Urothelium cell line (cell line): ENCODE results near the gene GTF2H3.
"Not testable (repeated sequence)": the region's sequence is repeated elsewhere in the genome, so short reads cannot be mapped to it uniquely, and the experiment has no call there.

Experiments used
- DNase-seq: peaks from one replicate; pipeline ENCODE4 v3.0.0; 2011; ENCODE audit warnings: low spot score, mixed read lengths
- FAIRE-seq: peaks from 2 replicates; lab custom pipeline; 2011; peaks lifted over from hg19 to GRCh38; lab: Jason Lieb, UNC

GTF2H3 gene

GRCh38 chr12:123633379-123634141 is at the start of gene GTF2H3, which contains the start of gene EIF2B1:
Gene GTF2H3, plus strand, starts transcription at chr12:123633829. Its CDS starts 31 bp downstream, at chr12:123633860.
Gene EIF2B1, minus strand, starts transcription at chr12:123633686. Its CDS starts 129 bp downstream, at chr12:123633557.
- FAIRE-seq, result peak; percentile 83
- peak; percentile 99 for DNase-seq

- FAIRE-seq, result no peak
- no peak for DNase-seq
Observed at GRCh38 chr12:123591702-123592481, 41.7 kb upstream of the GTF2H3 start.

- FAIRE-seq (no peak), DNase-seq (no peak)
Observed at GRCh38 chr12:123595729-123596128, 37.9 kb upstream of the GTF2H3 start.

GRCh38 chr12:123597100-123597499 is 36.5 kb upstream of the GTF2H3 start:
- DNase-seq (no peak), FAIRE-seq (no peak)

- no peak for DNase-seq
- no peak for FAIRE-seq
Observed at GRCh38 chr12:123598522-123598921, 35.1 kb upstream of the GTF2H3 start.

- FAIRE-seq (no peak), DNase-seq (no peak)
Observed at GRCh38 chr12:123599310-123599709, 34.3 kb upstream of the GTF2H3 start.

GRCh38 chr12:123599721-123600120 is 33.9 kb upstream of the GTF2H3 start:
- DNase-seq (no peak), FAIRE-seq (no peak)

- FAIRE-seq (no peak), DNase-seq (peak; percentile 90)
Observed at GRCh38 chr12:123601602-123602489, 31.8 kb upstream of the GTF2H3 start, which contains the start of gene DDX55. Gene DDX55, plus strand, starts transcription at chr12:123602099. Its CDS starts 50 bp downstream, at chr12:123602149.

GRCh38 chr12:123602651-123603195 is 30.9 kb upstream of the GTF2H3 start:
- FAIRE-seq (no peak), DNase-seq (no peak)

GRCh38 chr12:123603495-123603894 is 30.1 kb upstream of the GTF2H3 start:
- not testable (repeated sequence) for FAIRE-seq

GRCh38 chr12:123607756-123608155 is 25.9 kb upstream of the GTF2H3 start:
- FAIRE-seq (no peak), DNase-seq (no peak)

More at GRCh38 chr12:123603495-123603894, 30.1 kb upstream of the GTF2H3 start:
- not testable (repeated sequence) for DNase-seq

GRCh38 chr12:123608182-123608581 is 25.4 kb upstream of the GTF2H3 start:
- DNase-seq, result no peak
- FAIRE-seq, result no peak

- DNase-seq (no peak), FAIRE-seq (no peak)
Observed at GRCh38 chr12:123614110-123614509, 19.5 kb upstream of the GTF2H3 start.

- FAIRE-seq (no peak), DNase-seq (no peak)
Observed at GRCh38 chr12:123614531-123614930, 19.1 kb upstream of the GTF2H3 start.

GRCh38 chr12:123617144-123617543 is 16.5 kb upstream of the GTF2H3 start:
- DNase-seq (no peak), FAIRE-seq (no peak)

- DNase-seq (no peak), FAIRE-seq (no peak)
Observed at GRCh38 chr12:123617580-123617979, 16.0 kb upstream of the GTF2H3 start.

GRCh38 chr12:123621101-123621500 is 12.5 kb upstream of the GTF2H3 start:
- no peak for FAIRE-seq
- no peak for DNase-seq

GRCh38 chr12:123621619-123622530 is 11.8 kb upstream of the GTF2H3 start:
- DNase-seq (no peak), FAIRE-seq (no peak)

- DNase-seq (no peak), FAIRE-seq (no peak)
Observed at GRCh38 chr12:123634142-123634561, 523 bp downstream of the GTF2H3 start.
